OCI-LY1 (cell line): ENCODE results near the gene HOXD3.

Source experiments
- CTCF ChIP-seq: fragments of 200-600 bp; sonication (generic), shearing (Covaris generic); IDR thresholded peaks from 2 replicates; pipeline ENCODE4 v1.5.1; 2017; ENCODE audit warnings: mild to moderate bottlenecking, antibody characterized with exemption, low read length, moderate library complexity, mixed read lengths
- EZH2 ChIP-seq: fragments of 200-600 bp; sonication (generic), shearing (Covaris generic); IDR thresholded peaks from 2 replicates; pipeline ENCODE4 v1.8.0; 2017; ENCODE audit warnings: borderline replicate concordance, mixed run types, mild to moderate bottlenecking, antibody characterized with exemption, low read length, moderate library complexity, mixed read lengths

- TF ChIP-seq EZH2 (no peak), CTCF (no peak)
Measured at GRCh38 chr2:176128172-176128981, 28.7 kb upstream of the HOXD3 start.
